Testis (tissue), 3 donors: ENCODE results near the gene WDR48. TPM values are rescaled to one million over a fixed set of nuclear protein-coding genes. Genes with fewer than 3 reads are reported as not detected.
A peak's percentile ranks its signal among the peaks of the same experiment; 100 is the strongest.

Source experiments
- DNase-seq: peaks from one replicate; pipeline ENCODE4 v3.0.0-alpha.2; 2019
- H3K27ac ChIP-seq, 2 donors: fragments of 200-600 bp; sonication (generic); one replicate each; pipeline ENCODE4 v1.5.1; 2019
- H3K27me3 ChIP-seq: fragments of 200-600 bp; sonication (generic); one replicate; pipeline ENCODE4 v1.5.1; 2019
- H3K36me3 ChIP-seq: fragments of 200-600 bp; sonication (generic); one replicate; pipeline ENCODE4 v1.5.1; 2017; ENCODE audit warnings: low read depth; ENCODE audit errors: missing control alignments
- H3K4me1 ChIP-seq: fragments of 200-600 bp; sonication (generic); one replicate; pipeline ENCODE4 v1.5.1; 2019
- H3K4me3 ChIP-seq, 2 donors: fragments of 200-600 bp; sonication (generic); one replicate each; pipeline ENCODE4 v1.5.1; 2017 to 2019
- H3K9me3 ChIP-seq: fragments of 200-600 bp; sonication (generic); one replicate; pipeline ENCODE4 v1.5.1; 2017
- POLR2A ChIP-seq: fragments of 450-650 bp; IDR thresholded peaks from one replicate; pipeline ENCODE4 v1.6.1; 2017; ENCODE audit warnings: antibody characterized with exemption, mild to moderate bottlenecking, moderate library complexity
- WGBS, 2 donors: methylation state at CpG; one replicate each; pipeline ENCODE4 v1.1.5; 2018; 5-methylcytosine and 5-hydroxymethylcytosine counted together
- intact Hi-C: fragments of 100-400 bp; cut with DNase I; formaldehyde crosslinking; loops from one replicate; pipeline ENCODE4 v1.15.1; 2023; ENCODE audit warnings: low total_unique reads
- polyA plus RNA-seq: library from polyadenylated mRNA; stranded (reverse); fragments of 350-450 nt; fragmentation: Illumina TruSeq; extraction: RNeasy Lipid Tissue Mini Kit (QIAGEN cat#74804); gene quantifications from one replicate; pipeline ENCODE4 v1.2.3, GENCODE V29; 2014; ENCODE audit warnings: low read depth, low replicate concordance; ENCODE audit not compliant: insufficient read depth
- total RNA-seq, 2 donors: library from RNA; depleted of rRNA; stranded (reverse); fragments of >200 nt; gene quantifications; one replicate each; pipeline ENCODE4 v1.2.3, GENCODE V29; 2016
- TF ChIP-seq, protein P1 (sequence below), 3 experiments: fragments of 450-650 bp in 2 of 3; fragments of 200-600 bp in 1 of 3; sonication (generic) in 1 of 3; IDR thresholded peaks; one replicate each; pipeline ENCODE4 v1.5.1; 2016 to 2019; ENCODE audit warnings: antibody characterized with exemption in 3 of 3, mild to moderate bottlenecking in 2 of 3, moderate library complexity in 1 of 3

The WDR48 gene
- total and polyA plus RNA-seq, 3 donors from 2014 or later: 67.8 to 130 (median 74.1) TPM

DNA sequence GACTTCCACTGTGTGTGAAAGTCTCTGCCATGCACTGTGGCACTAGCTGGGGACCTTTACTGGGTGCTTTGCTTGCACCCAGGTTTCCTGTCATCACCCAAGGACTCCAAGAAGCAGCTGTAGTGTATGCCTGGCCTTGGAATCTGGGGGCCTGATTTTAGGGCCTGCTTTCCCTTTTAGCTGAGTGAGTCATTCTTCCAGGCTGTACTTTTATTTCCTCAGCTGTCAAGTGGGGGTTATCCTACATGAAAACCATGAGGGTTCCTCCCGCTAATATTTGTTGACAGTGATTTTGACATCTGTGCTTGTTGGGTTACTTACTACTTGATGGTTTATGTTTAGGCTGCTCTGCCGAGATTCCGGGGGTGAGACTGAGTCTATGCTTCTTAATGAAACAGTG, 37.1 kb downstream of the WDR48 start:
- WGBS, 2 donors: 74 to 84% methylated on average over 3 of the region's 3 CpGs
- TF ChIP-seq POLR2A: no peak
- TF ChIP-seq, protein P1, sequence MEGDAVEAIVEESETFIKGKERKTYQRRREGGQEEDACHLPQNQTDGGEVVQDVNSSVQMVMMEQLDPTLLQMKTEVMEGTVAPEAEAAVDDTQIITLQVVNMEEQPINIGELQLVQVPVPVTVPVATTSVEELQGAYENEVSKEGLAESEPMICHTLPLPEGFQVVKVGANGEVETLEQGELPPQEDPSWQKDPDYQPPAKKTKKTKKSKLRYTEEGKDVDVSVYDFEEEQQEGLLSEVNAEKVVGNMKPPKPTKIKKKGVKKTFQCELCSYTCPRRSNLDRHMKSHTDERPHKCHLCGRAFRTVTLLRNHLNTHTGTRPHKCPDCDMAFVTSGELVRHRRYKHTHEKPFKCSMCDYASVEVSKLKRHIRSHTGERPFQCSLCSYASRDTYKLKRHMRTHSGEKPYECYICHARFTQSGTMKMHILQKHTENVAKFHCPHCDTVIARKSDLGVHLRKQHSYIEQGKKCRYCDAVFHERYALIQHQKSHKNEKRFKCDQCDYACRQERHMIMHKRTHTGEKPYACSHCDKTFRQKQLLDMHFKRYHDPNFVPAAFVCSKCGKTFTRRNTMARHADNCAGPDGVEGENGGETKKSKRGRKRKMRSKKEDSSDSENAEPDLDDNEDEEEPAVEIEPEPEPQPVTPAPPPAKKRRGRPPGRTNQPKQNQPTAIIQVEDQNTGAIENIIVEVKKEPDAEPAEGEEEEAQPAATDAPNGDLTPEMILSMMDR (IDR thresholded peaks at IDR 0.05): no peak
- Histone ChIP-seq H3K27me3 (no peaks in the 10 kb centered on the region), H3K4me1 (no peaks in the 10 kb centered on the region), H3K36me3 (no peaks in the 10 kb centered on the region), H3K27ac (no peak overlapping the region), H3K4me3 (no peak overlapping the region), H3K9me3 (no peaks in the 10 kb centered on the region)
- intact Hi-C loops: no loop called here
- DNase-seq: no peak

DNA sequence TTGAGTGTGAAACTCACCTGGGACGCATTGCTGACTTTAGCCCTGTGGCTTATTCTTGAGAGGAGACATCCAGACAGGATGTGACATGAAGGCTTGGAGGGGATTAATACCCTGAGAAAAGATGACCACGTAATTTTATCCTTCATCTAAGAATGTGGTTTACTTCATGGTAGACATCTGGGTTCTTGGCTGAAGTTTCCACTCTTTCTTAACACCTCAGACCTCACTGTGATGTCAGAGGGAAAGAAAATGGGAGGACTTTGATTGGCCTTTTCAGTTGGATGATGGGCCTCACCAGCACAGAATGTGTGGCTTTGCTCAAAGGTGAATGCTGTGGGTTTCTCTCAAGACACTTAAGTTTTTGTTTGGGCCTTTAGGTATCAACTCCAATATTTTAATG, 39.1 kb downstream of the WDR48 start:
- H3K27me3 ChIP-seq: no peaks in the 10 kb centered on the region
- no peaks in the 10 kb centered on the region for H3K9me3 ChIP-seq
- WGBS, 2 donors: 91 to 93% methylated on average over 2 of the region's 2 CpGs
- no peak for TF ChIP-seq POLR2A
- TF ChIP-seq, protein P1 (IDR thresholded peaks at IDR 0.05): no peak
- H3K4me3 ChIP-seq: no peak overlapping the region
- peaks cover 15% of the 10 kb centered on the region for H3K4me1 ChIP-seq
- H3K36me3 ChIP-seq: no peaks in the 10 kb centered on the region
- no peak overlapping the region for H3K27ac ChIP-seq
- intact Hi-C loops: no loop called here
- no peak for DNase-seq

DNA sequence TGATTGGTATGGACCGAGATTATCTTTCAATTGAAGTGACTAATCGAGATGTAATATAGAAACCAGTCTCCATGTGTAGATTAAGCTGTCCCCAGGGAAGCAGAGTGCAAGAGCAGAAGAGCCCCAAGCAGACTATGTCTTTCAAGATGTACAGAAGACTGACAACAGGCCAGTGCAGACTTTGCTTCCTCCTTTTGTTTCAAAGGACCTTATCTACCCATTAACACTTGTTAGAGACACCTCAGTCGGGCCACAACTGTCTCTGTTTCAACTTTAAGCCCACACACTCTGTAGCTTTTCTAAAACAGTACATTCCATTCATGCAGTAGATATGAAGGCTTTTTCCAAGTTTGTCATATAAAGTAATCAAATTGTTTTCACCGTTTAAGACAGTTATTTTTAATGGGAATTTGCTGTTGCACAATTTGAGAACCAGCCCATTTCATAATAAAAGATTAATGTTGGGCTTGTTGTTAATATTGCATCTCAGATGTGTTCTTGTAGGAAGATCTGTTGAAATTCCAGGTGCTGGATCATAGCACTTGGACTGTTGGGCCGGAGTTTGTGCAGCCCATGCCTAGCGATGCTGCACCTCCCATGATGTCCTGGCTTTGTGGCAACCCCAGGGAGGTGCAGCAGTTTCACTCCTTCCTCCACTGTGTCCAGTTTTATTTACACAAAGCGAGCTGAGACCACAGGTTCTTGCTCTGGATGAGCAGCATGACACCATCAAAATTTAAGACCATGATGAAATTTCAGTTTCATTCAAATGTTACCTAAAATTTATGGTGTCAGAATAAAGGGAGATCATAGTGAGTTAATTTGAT, 43.2 kb downstream of the WDR48 start:
- H3K4me3 ChIP-seq: no peak overlapping the region
- H3K4me1 ChIP-seq: peaks cover 29% of the 10 kb centered on the region
- no peaks in the 10 kb centered on the region for H3K27me3 ChIP-seq
- H3K27ac ChIP-seq: peak overlapping the region in 1 of 2 donors; percentile 36
- no peaks in the 10 kb centered on the region for H3K9me3 ChIP-seq
- intact Hi-C loops: no loop called here
- WGBS, 2 donors: 63 to 71% methylated on average over 7 of the region's 7 CpGs
- H3K36me3 ChIP-seq: no peaks in the 10 kb centered on the region
- DNase-seq: no peak
- TF ChIP-seq POLR2A: no peak
- TF ChIP-seq, protein P1 (IDR thresholded peaks at IDR 0.05): no peak

DNA sequence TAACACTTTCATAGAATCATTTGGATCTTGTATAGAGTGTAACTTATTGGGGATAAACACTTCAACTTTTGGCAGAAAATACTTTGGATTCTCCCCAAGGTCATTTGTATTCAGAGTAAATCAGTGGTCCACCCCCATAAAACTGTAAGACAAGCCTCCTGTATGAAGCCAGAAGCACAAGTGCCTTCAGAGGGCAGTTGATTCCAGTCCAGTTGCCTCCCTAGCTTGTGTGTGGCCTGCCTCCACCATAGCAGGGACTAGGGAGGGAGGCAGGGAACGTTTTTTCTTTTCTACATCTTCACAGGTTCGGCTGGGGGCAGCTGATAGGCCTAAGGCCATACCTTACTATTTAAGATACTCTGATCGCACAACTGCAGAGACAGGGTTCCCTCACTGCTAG, 44.0 kb downstream of the WDR48 start:
- intact Hi-C loops: no loop called here
- no peaks in the 10 kb centered on the region for H3K9me3 ChIP-seq
- peak; percentile 69 for DNase-seq
- peak overlapping the region; percentile 18 to 36 for H3K27ac ChIP-seq
- WGBS, 2 donors: 35 to 36% methylated on average over 3 of the region's 3 CpGs
- peaks cover 29% of the 10 kb centered on the region for H3K4me1 ChIP-seq
- H3K27me3 ChIP-seq: no peaks in the 10 kb centered on the region
- H3K4me3 ChIP-seq: no peak overlapping the region
- H3K36me3 ChIP-seq: no peaks in the 10 kb centered on the region
- TF ChIP-seq, protein P1 (IDR thresholded peaks at IDR 0.05): no peak
- no peak for TF ChIP-seq POLR2A

DNA sequence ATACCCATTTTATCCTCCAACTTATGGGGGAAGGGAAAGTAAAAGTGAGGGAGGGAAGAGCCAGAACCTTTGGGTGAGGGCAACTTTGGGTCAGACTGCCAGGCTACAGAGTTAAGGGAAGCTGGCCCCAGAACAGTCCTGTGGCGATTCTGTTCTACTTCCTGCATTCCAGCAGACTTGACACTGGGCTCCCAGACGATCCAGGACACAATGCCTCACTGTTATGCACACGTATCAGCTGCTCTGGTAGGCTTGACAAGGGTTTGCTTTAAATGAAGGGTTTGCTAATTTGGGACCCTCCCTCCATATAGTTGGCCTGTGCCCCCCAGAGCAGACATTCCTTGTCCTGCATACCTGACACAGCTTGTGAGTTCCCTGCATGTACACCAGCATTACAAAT, 45.0 kb downstream of the WDR48 start:
- peak overlapping the region; percentile 36 to 70 for H3K27ac ChIP-seq
- H3K4me1 ChIP-seq: peaks cover 29% of the 10 kb centered on the region
- TF ChIP-seq, protein P1 (IDR thresholded peaks at IDR 0.05): no peak
- TF ChIP-seq POLR2A: no peak
- H3K36me3 ChIP-seq: no peaks in the 10 kb centered on the region
- H3K4me3 ChIP-seq: no peak overlapping the region
- DNase-seq: peak; percentile 78
- H3K9me3 ChIP-seq: no peaks in the 10 kb centered on the region
- intact Hi-C loops: no loop called here
- WGBS, 2 donors: 12 to 42% methylated on average over 3 of the region's 3 CpGs
- H3K27me3 ChIP-seq: no peaks in the 10 kb centered on the region
